A549 (cell line): Measurements from ENCODE around the gene CALML4.

Experiments
- CTCF ChIP-seq: fragments of >200 bp; sonication (Bioruptor Twin); formaldehyde crosslinking; IDR thresholded peaks from 3 replicates; pipeline ENCODE4 v1.5.1; 2016
- E2F6 ChIP-seq: IDR thresholded peaks from 2 replicates; pipeline ENCODE4 v1.6.1; 2012; ENCODE audit warnings: low read depth, borderline replicate concordance
- EP300 ChIP-seq, 2 experiments: fragments of >200 bp; sonication (Bioruptor Twin); formaldehyde crosslinking; IDR thresholded peaks; 2 replicates in 1 of 2; 3 replicates in 1 of 2; pipeline ENCODE4 v1.6.1; 2016 to 2017
- ESRRA ChIP-seq: fragments of 150-350 bp; IDR thresholded peaks from 2 replicates; pipeline ENCODE4 v1.6.1; 2014; ENCODE audit warnings: mild to moderate bottlenecking, low read length, borderline replicate concordance
- HMGXB4 ChIP-seq: fragments of 250-450 bp; sonication (Bioruptor Pico); IDR thresholded peaks from 2 replicates; pipeline ENCODE4 v1.5.0; 2021; ENCODE audit warnings: mild to moderate bottlenecking, moderate library complexity, borderline replicate concordance
- MAX ChIP-seq: IDR thresholded peaks from 2 replicates; pipeline ENCODE4 v1.6.1; 2012
- MYC ChIP-seq: IDR thresholded peaks from 2 replicates; pipeline ENCODE4 v1.6.1; 2012; ENCODE audit warnings: mild to moderate bottlenecking, inconsistent platforms, low read length, improper control_type of control experiment, borderline replicate concordance
- PBX3 ChIP-seq: IDR thresholded peaks from 2 replicates; pipeline ENCODE4 v1.6.1; 2012
- POLR2A ChIP-seq: IDR thresholded peaks from 2 replicates; pipeline ENCODE4 v1.6.1; 2012; ENCODE audit warnings: mild to moderate bottlenecking, low read length
- RFX5 ChIP-seq: fragments of 450-650 bp; IDR thresholded peaks from 2 replicates; pipeline ENCODE4 v1.7.1; 2014; ENCODE audit warnings: antibody characterized with exemption, mild to moderate bottlenecking, moderate library complexity

GRCh38 chr15:68143129-68143528, 62.0 kb downstream of the CALML4 start:
- TF ChIP-seq PBX3 (no peak), CTCF (no peak), ESRRA (no peak), EP300 (IDR thresholded peaks at IDR 0.05) (no peak), HMGXB4 (no peak), POLR2A (no peak), MAX (no peak), E2F6 (no peak), MYC (no peak), RFX5 (no peak)
